Ovary (tissue), 3 donors: ENCODE measurements around the gene CCDC149.

ENCODE experiments used
- CTCF ChIP-seq, 3 donors: fragments of 450-650 bp in 2 of 3; fragments of 200-600 bp in 1 of 3; IDR thresholded peaks; one replicate each; pipeline versions ENCODE4 v1.5.1 to v1.8.0; 2016 to 2022; ENCODE audit warnings: antibody characterized with exemption in 3 of 3, mild to moderate bottlenecking in 1 of 3
- EP300 ChIP-seq: sonication (generic); formaldehyde crosslinking; IDR thresholded peaks from one replicate; pipeline ENCODE4 v1.6.1; 2017; ENCODE audit warnings: antibody characterized with exemption
- POLR2A ChIP-seq: fragments of 450-650 bp; IDR thresholded peaks from one replicate; pipeline ENCODE4 v1.6.1; 2017; ENCODE audit warnings: antibody characterized with exemption, mild to moderate bottlenecking, moderate library complexity
- donor health status: DM: no; HTN: no; CAD: no.

GRCh38 chr4:24858026-24858425 is 54.8 kb downstream of the CCDC149 start:
- TF ChIP-seq POLR2A = no peak
- no peak for TF ChIP-seq CTCF (IDR thresholded peaks at IDR 0.05)
- no peak for TF ChIP-seq EP300
